Mammary epithelial cell (primary cell): ENCODE measurements around the gene G3BP1.

ENCODE experiments used
- CTCF ChIP-seq, 2 donors: IDR thresholded peaks in 1 of 2; conservative IDR thresholded peaks in 1 of 2; 2 replicates each; pipeline ENCODE4 v1.5.1; 2011 to 2012; ENCODE audit warnings: inconsistent platforms in 2 of 2, low read length in 2 of 2, mild to moderate bottlenecking in 2 of 2, control low read depth in 1 of 2, low read depth in 1 of 2; ENCODE audit not compliant: insufficient read depth in 1 of 2; ENCODE audit errors: extremely low read depth in 1 of 2
- EZH2 ChIP-seq: IDR thresholded peaks from 2 replicates; pipeline ENCODE4 v1.6.1; 2012; ENCODE audit warnings: low read length, inconsistent platforms, borderline replicate concordance

- TF ChIP-seq CTCF (conservative IDR thresholded peaks at IDR 0.05 in 1 of 2, IDR thresholded peaks at IDR 0.05 in 1 of 2; ENCODE audit: extremely low read depth in 1 of 2, insufficient read depth in 1 of 2, low read depth in 1 of 2, low read length in 2 of 2) = no peak
- TF ChIP-seq EZH2 = no peak
Observed at GRCh38 chr5:151856861-151857260, 85.1 kb downstream of the G3BP1 start.
